ENCODE measurements around the gene ABHD11.

DNA sequence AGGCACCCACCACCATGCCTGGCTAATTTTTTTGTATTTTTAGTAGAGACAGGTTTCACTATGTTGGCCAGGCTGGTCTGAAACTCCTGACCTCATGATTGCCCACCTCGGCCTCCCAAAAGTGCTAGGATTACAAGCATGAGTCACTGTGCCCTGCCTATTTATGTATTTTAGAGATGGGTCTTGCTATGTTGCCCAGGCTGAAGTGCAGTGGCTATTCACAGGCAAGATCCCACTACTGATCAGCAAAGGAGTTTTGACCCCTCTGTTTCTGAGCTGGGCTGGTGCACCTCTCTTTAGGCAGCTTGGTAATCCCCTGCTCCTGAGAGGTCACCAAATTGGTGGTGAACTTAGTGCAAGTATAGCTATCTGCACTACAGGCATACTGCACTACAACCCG lies 6.2 kb downstream of the ABHD11 start:
- TF ChIP-seq, protein P1, sequence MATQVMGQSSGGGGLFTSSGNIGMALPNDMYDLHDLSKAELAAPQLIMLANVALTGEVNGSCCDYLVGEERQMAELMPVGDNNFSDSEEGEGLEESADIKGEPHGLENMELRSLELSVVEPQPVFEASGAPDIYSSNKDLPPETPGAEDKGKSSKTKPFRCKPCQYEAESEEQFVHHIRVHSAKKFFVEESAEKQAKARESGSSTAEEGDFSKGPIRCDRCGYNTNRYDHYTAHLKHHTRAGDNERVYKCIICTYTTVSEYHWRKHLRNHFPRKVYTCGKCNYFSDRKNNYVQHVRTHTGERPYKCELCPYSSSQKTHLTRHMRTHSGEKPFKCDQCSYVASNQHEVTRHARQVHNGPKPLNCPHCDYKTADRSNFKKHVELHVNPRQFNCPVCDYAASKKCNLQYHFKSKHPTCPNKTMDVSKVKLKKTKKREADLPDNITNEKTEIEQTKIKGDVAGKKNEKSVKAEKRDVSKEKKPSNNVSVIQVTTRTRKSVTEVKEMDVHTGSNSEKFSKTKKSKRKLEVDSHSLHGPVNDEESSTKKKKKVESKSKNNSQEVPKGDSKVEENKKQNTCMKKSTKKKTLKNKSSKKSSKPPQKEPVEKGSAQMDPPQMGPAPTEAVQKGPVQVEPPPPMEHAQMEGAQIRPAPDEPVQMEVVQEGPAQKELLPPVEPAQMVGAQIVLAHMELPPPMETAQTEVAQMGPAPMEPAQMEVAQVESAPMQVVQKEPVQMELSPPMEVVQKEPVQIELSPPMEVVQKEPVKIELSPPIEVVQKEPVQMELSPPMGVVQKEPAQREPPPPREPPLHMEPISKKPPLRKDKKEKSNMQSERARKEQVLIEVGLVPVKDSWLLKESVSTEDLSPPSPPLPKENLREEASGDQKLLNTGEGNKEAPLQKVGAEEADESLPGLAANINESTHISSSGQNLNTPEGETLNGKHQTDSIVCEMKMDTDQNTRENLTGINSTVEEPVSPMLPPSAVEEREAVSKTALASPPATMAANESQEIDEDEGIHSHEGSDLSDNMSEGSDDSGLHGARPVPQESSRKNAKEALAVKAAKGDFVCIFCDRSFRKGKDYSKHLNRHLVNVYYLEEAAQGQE (IDR thresholded peaks at IDR 0.05): no peak
- TF ChIP-seq, protein P2, sequence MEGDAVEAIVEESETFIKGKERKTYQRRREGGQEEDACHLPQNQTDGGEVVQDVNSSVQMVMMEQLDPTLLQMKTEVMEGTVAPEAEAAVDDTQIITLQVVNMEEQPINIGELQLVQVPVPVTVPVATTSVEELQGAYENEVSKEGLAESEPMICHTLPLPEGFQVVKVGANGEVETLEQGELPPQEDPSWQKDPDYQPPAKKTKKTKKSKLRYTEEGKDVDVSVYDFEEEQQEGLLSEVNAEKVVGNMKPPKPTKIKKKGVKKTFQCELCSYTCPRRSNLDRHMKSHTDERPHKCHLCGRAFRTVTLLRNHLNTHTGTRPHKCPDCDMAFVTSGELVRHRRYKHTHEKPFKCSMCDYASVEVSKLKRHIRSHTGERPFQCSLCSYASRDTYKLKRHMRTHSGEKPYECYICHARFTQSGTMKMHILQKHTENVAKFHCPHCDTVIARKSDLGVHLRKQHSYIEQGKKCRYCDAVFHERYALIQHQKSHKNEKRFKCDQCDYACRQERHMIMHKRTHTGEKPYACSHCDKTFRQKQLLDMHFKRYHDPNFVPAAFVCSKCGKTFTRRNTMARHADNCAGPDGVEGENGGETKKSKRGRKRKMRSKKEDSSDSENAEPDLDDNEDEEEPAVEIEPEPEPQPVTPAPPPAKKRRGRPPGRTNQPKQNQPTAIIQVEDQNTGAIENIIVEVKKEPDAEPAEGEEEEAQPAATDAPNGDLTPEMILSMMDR (IDR thresholded peaks at IDR 0.05; ENCODE audit: low read depth, low read length, missing input control): no peak

All from liver (tissue), 2 donors.